Thoracic aorta (tissue), 2 donors: ENCODE measurements around the gene RASSF5. TPM values are rescaled to one million over a fixed set of nuclear protein-coding genes. Genes with fewer than 3 reads are reported as not detected.

Experiments used
- ATAC-seq: fragments of 150-250 bp; one replicate; pipeline ENCODE4 v1.8.0; 2017; ENCODE audit warnings: low read depth; ENCODE audit not compliant: insufficient number of reproducible peaks, low FRiP score
- DNase-seq: peaks from one replicate; pipeline ENCODE4 v3.0.0-alpha.2; 2020; ENCODE audit warnings: low spot score
- H3K27ac ChIP-seq, 2 donors: fragments of 200-600 bp; sonication (generic); 1 replicate in 1 of 2; 2 replicates in 1 of 2; pipeline ENCODE4 v1.5.1; 2016; ENCODE audit warnings: mild to moderate bottlenecking in 2 of 2, moderate library complexity in 2 of 2
- H3K27me3 ChIP-seq: fragments of 200-600 bp; sonication (generic); replicated peaks from 2 replicates; pipeline ENCODE4 v1.6.0; 2016; ENCODE audit warnings: mild to moderate bottlenecking; ENCODE audit not compliant: insufficient read depth
- H3K36me3 ChIP-seq: fragments of 200-600 bp; sonication (generic); one replicate; pipeline ENCODE4 v1.5.1; 2016
- H3K4me1 ChIP-seq, 2 donors: fragments of 200-600 bp; sonication (generic); 1 replicate in 1 of 2; 2 replicates in 1 of 2; pipeline versions ENCODE4 v1.5.1 to v1.6.0; 2016; ENCODE audit warnings: low read depth in 2 of 2, mild to moderate bottlenecking in 1 of 2; ENCODE audit not compliant: control insufficient read depth in 1 of 2
- H3K4me3 ChIP-seq: fragments of 200-600 bp; sonication (generic); 2 replicates; pipeline ENCODE4 v1.5.1; 2016; ENCODE audit warnings: mild to moderate bottlenecking
- H3K9me3 ChIP-seq: fragments of 200-600 bp; sonication (generic); 2 replicates; pipeline ENCODE4 v1.5.1; 2016
- total RNA-seq, 2 donors: library from RNA; depleted of rRNA; stranded (reverse); fragments of >200 nt; gene quantifications; one replicate each; pipeline versions ENCODE4 v1.1.0 to v1.2.3, GENCODE V29; 2016
- TF ChIP-seq, protein P1 (sequence below): fragments of 200-600 bp; sonication (generic); IDR thresholded peaks from one replicate; pipeline ENCODE4 v1.5.1; 2019; ENCODE audit warnings: antibody characterized with exemption

The RASSF5 gene
- total RNA-seq, 2 donors from 2014 or later: 21.7 to 22.8 TPM

DNA sequence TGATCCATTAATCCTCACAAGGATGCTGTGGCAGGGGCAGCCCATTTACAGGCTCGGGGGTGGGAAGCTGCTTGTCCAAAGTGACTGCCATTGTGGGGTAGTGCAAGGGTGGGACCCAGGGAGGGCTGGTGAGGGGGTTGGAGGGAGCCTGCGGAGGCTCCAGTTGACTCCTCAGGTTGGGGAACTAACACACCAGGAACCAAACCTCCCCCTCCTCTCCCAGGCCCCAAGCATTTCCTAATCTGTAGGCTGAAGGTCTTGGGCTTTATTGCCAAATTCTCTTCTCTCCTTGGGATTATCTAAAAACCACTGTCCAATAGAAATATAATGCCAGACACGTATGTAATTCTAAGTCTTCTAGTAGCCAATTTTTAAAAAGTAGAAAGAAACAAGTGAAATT, 18.9 kb upstream of the RASSF5 start:
- no peak overlapping the region for H3K27ac ChIP-seq
- no peak overlapping the region for H3K4me3 ChIP-seq
- no peaks in the 10 kb centered on the region for H3K27me3 ChIP-seq
- TF ChIP-seq, protein P1, sequence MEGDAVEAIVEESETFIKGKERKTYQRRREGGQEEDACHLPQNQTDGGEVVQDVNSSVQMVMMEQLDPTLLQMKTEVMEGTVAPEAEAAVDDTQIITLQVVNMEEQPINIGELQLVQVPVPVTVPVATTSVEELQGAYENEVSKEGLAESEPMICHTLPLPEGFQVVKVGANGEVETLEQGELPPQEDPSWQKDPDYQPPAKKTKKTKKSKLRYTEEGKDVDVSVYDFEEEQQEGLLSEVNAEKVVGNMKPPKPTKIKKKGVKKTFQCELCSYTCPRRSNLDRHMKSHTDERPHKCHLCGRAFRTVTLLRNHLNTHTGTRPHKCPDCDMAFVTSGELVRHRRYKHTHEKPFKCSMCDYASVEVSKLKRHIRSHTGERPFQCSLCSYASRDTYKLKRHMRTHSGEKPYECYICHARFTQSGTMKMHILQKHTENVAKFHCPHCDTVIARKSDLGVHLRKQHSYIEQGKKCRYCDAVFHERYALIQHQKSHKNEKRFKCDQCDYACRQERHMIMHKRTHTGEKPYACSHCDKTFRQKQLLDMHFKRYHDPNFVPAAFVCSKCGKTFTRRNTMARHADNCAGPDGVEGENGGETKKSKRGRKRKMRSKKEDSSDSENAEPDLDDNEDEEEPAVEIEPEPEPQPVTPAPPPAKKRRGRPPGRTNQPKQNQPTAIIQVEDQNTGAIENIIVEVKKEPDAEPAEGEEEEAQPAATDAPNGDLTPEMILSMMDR: no peak
- no peak for DNase-seq
- H3K4me1 ChIP-seq: no peaks in the 10 kb centered on the region
- peaks cover 9% of the 10 kb centered on the region for H3K36me3 ChIP-seq
- no peak for ATAC-seq
- no peaks in the 10 kb centered on the region for H3K9me3 ChIP-seq

DNA sequence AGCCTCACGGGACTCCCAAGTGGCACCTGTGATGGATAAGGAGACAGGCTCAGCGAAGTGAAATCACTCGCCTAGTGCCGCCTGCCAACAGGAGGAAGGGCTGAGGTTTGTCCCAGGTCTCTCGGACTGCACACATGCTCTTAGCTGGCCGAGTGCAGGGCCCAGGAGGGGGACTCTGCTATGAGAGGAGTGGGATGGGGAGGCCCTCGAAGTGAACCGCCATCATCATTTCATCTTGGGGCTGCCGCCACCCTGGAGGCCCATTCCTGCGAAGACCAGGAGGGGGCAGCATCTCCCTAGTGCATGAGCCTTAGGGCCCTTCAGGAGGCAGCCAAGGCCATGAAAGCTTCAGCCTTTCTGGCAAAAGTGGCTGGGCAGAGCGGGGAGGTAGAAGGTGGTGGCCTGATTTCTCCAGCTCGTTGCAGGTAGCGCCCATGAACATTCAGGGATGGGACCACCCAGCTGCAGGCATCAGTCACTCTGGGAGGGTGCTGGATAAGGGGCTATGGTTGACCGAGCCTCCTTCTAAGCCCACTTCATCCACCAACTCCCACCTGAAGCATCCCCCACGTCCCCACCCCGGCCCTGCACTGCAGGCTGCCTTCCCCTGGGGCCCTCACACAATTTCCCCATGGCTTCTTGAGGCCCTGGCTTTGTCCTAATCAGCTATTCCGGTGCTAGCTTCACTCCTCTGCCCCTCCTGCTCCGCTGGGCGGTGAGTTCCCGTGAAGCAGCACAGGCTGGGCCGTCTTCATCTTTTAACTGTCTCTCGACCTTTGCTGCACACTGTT, 17.2 kb upstream of the RASSF5 start:
- Histone ChIP-seq H3K4me1 (peaks cover 3 to 6% of the 10 kb centered on the region in 2 donors), H3K27ac (no peak overlapping the region), H3K9me3 (no peaks in the 10 kb centered on the region), H3K36me3 (peaks cover 9% of the 10 kb centered on the region), H3K27me3 (no peaks in the 10 kb centered on the region), H3K4me3 (no peak overlapping the region)
- no peak for DNase-seq
- peak; percentile 51 for ATAC-seq
- TF ChIP-seq, protein P1: peak; percentile 97

DNA sequence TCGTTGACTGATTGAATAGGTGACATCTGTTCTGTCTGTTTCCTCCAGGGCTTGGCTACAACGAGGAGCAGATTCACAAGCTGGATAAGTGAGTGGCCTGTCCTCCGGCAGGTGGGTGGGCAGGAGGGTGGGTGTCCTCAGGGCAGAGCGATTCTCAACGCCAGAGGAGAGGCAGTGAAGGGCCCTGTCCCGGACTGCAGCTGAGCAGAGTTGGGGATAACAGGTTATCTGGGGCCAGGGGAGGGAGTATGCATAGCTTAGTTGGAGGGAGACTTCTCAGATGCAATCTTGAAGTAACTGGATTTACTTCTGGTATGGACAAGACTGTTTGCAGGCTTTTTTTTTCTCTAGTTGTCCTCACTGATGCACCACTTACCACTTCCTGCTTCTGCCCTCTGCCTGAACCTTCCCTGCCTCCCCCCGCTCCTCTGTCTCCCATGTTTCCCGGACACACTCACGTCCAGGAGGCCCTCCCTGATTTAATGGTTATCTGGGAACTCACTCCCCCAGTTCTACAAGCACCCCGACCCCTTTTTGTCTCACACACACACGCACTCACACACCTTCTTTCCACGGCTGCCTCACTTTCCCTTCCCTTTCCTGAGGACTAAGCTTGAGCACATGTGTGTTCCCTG, 16.4 kb upstream of the RASSF5 start:
- Histone ChIP-seq H3K36me3 (peaks cover 8% of the 10 kb centered on the region), H3K4me1 (peaks cover 9 to 13% of the 10 kb centered on the region in 2 donors), H3K4me3 (no peak overlapping the region), H3K27ac (no peak overlapping the region), H3K27me3 (no peaks in the 10 kb centered on the region), H3K9me3 (no peaks in the 10 kb centered on the region)
- TF ChIP-seq, protein P1: no peak
- ATAC-seq: no peak
- no peak for DNase-seq

DNA sequence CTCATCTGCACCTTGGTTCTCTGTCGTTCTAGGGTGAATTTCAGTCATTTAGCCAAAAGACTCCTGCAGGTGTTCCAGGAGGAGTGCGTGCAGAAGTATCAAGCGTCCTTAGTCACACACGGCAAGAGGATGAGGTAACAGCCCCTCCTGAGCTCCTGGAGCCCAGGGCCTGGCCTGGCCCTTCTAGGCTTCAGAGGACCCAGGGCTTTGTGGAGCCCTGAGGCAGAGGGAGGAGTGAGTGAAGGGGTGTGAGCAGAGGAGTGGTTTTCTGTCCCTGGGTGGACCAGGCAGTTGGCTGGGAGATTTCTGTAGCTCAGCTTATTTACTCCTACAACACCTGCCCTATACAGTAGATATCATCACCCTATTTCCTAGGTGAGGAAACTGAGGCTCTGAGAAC, 15.7 kb upstream of the RASSF5 start:
- ATAC-seq (no peak), DNase-seq (no peak)
- no peaks in the 10 kb centered on the region for H3K27me3 ChIP-seq
- H3K4me1 ChIP-seq: peaks cover 17 to 21% of the 10 kb centered on the region in 2 donors
- peaks cover 4% of the 10 kb centered on the region for H3K36me3 ChIP-seq
- H3K27ac ChIP-seq: no peak overlapping the region
- no peaks in the 10 kb centered on the region for H3K9me3 ChIP-seq
- TF ChIP-seq, protein P1: no peak
- H3K4me3 ChIP-seq: no peak overlapping the region

DNA sequence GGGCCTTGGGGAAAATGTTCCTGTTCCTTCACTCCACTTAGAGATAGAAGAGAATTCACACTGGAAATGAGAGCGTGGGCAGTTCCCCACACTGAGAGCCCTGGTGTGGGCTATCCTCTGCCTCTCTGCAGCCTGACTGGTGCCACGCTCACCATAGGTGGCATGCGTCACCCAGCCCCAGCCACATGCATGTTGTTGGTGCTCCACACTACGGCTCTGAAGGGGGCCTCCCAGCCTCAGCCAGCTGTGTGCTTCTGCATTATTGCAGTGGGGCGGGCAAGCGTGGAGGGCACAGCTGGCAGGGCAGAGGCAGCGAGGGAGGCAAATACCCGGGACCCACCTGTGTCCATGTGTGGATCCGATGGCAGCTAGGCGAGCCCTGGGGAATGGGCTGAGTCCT, 14.7 kb upstream of the RASSF5 start:
- TF ChIP-seq, protein P1: no peak
- no peak overlapping the region for H3K4me3 ChIP-seq
- H3K4me1 ChIP-seq: peaks cover 17 to 30% of the 10 kb centered on the region in 2 donors
- no peaks in the 10 kb centered on the region for H3K9me3 ChIP-seq
- DNase-seq (no peak), ATAC-seq (no peak)
- no peak overlapping the region for H3K27ac ChIP-seq
- peaks cover 4% of the 10 kb centered on the region for H3K36me3 ChIP-seq
- H3K27me3 ChIP-seq: no peaks in the 10 kb centered on the region
